Jurkat, Clone E6-1 (cell line): Measurements from ENCODE around the gene TULP3.
"Not testable (repeated sequence)": the region's sequence is repeated elsewhere in the genome, so short reads cannot be mapped to it uniquely, and the experiment has no call there.

ENCODE experiments used
- DNase-seq: peaks from one replicate; pipeline ENCODE4 v3.0.0-alpha.2; 2011; ENCODE audit warnings: low read depth, low spot score
- H3K4me3 ChIP-seq: 2 replicates; pipeline ENCODE4 v1.5.1; 2011; ENCODE audit warnings: mild to moderate bottlenecking, low read length, control low read depth, moderate library complexity

The TULP3 gene

DNA sequence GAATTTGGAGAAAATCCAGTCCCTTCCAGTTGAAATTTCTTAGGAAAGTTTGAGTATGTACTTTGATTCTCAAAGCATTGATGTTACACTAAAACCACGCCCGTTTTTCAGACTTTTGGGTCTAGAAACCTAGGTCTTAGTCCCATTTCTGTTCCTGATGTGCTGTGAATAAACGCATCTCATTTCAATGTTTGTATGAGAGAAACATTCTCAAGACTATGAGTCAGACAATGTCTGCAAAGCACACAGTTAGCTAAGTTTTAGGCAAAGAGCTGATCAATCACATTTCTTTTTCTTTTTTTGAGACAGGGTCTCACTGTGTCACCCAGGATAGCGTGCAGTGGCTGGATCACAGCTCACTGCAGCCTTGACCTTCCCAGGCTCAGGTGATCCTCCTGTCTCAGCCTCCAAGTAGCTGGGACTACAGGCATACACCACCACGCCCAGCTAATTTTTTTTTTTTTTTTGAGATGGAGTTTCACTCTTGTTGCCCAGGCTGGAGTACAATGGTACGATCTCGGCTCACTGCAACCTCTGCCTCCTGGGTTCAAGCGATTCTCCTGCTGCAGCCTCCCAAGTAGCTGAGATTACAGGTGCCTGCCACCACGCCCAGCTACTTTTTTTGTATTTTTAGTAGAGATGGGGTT is 21.6 kb upstream of the TULP3 start:
- not testable (repeated sequence) for H3K4me3 ChIP-seq, DNase-seq

DNA sequence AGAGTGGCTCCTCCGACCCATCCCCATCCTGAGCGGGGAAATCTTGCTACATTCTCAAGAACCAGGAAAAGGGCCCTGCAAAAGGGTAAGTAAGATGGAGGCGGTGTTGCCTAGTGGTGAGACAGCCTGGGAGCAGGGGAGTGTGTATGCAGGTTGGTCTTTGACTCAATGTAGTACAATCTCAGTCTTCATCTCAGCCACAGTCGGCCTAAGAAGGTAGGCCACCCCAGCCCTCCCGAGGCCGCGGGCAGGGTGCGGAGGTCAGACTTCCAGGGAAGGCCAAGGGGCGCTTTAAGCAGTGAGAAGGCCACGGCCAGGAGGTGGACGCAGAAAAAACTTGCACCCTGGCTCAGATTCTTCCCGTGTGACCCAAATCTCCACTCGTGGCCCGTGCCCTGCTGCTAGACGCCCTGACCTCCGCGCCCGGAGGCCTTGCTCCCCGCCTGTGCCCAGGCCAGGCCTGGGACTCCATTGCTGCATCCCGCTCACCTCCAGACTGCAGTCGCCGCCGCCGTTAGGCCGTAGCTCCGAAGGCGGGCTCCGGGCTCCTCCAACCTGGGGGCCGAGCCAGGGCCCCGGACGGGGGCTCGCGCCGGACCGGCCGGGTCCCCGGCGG is 14.2 kb upstream of the TULP3 start:
- peak overlapping the region; percentile 94 for H3K4me3 ChIP-seq
- peak; percentile 39 for DNase-seq

DNA sequence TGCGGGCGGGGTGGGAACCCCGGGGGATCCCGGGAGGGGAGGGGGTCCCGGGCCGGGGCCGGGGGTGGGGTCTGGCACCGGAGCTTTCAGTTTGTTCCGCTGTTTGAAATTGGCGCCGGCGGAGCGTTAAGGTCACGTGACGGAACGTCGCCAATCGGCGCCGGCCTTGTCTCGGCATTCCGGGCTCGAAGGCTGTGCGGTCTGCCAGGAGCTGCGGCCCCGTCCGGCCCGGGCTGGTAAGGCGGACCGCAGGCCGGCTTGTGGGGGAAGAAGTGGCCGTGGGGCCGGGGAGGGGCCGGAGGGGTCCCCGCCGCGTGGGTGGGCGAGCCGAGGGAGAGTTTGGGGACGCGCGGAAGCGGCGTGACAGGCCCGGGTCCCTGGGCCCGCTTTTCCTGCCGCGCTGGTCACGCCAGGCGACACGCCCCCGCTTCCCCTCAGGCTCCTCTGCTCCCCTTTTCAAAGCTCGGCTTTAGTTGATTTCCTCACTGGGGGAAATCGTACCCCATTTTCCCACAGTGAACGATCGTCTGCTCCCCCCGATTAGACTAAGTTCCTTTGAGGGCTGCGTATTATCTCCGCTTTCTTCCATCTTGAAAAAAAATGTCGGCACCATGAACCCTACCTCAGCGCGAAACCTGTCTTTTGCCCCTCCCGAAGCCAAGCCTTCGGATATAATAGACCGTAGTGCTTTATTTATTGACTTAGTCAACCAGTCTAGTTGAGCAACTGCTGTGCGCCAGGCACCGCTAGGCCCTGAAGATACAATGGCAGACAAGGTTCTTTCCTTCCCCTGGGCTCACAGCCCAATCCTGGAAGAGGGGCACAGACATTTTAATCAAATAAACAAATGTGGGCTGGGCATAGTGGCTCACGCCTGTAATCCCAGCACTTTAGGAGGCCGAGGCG is 13.4 kb upstream of the TULP3 start, which contains the start of the genes FOXM1 and RHNO1:
FOXM1 (minus strand) TSS at position 128 of the 906 bp plus-strand sequence. CDS start 2,696 bp downstream, outside the sequence.
RHNO1 (plus strand) TSS at position 177 of the 906 bp plus-strand sequence. CDS start 8,144 bp downstream, outside the sequence.
- peak within 1 kb of the TSS; percentile 94 for H3K4me3 ChIP-seq
- DNase-seq, result peak; percentile 80

DNA sequence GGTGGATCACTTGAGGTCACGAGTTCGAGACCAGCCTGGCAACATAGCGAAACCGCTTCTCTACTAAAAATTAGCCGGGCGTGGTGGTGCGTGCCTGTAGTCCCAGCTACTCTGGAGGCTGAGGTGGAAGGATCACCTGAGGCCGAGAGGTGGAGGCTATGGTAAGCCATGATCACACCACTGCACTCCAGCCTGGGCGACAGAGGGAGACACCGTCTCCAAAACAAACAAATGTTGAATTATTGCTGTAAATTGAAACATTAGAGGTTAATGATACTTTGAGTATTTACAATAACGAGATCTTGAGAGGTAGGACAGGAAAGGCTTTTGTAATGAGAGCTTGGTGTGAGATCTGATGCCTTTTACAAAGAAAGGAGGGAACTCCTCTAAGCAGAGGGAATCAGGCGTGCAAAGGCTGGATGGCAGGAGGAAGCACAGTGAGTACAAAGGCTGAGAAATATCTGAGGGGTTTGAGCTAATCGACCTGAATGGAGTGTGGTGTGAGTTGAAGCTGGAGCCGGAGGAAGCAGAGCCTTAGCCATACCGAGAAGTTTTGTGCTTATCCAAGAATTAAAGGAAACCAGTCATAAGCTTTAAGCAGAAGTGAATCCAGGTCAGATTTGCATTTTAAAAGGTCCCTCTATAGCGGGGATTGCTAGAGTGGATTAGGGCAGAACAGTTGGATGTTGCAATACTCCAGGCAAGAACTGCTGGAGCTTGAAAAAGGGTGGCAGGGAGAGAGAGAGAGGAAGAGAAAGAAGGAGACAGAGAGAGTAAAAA is 12.5 kb upstream of the TULP3 start:
- H3K4me3 ChIP-seq, result peak overlapping the region; percentile 94
- no peak for DNase-seq

DNA sequence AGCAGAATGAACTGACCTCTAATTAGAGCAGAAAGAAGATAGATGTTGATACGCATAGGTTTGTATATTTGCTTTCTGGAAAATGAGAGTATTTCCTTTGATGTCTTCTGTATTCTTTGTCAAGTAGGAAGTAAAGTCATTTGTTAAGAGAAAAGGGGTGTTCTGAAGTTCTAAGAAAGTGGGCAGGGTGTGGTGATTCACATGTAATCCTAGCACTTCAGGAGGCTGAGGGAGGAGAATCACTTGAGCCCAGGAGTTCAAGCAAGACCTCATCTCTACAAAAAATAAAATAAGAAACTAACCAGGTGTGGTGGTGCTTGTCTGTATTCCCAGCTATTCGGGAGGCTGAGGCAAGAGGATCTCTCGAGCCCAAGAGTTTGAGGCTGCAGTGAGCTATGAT is 10.8 kb upstream of the TULP3 start:
- DNase-seq, result no peak

DNA sequence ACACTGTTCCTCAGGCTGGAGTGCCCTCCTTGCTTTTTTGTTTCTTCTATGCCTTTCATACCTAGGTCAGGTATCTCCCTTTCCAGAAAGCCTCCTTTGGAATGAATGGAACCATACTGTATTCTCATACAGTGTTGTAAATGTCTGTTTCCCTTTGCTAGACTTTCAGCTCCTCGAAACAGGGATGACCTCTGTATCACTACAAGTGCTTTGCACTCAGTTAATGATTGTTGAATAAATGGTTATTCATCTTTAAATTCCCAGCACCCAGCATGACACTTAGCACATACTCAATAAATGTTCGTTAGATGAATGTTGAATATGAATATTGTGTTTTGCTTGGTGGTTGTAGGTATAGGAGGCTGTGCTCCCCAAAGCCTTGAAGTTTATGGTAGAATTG is 5.9 kb upstream of the TULP3 start:
- H3K4me3 ChIP-seq, result no peak overlapping the region
- DNase-seq, result no peak

More for the DNA sequence above, 10.8 kb upstream of the TULP3 start:
- H3K4me3 ChIP-seq, result no peak overlapping the region

DNA sequence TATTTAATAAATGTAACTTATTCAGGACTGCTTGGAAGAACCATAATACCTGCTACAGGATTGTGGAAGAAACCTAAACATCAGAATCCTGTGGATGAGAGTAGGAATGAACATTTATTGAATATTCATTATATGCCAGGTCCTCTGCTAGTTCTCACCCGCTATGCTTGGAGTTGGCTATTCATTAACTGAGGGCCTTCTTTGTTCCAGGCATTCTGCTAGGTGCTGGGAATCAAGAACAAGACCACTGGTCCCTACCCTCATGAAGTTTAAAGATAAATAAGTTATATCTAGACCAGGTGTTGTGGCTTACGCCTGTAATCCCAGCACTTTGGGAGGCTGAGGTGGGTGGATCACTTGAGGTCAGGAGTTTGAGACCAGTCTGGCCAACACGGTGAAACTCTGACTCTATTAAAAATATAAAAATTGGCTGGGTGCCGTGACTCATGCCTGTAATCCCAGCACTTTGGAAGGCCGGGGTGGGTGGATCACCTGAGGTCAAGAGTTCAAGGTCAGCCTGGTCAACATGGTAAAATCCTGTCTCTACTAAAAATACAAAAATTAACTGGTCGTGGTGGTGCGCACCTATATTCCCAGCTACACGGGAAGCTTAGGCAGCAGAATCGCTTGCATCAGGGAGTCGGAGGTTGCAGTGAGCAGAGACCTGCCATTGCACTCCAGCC is 3.8 kb upstream of the TULP3 start:
- H3K4me3 ChIP-seq, result no peak overlapping the region
- no peak for DNase-seq

DNA sequence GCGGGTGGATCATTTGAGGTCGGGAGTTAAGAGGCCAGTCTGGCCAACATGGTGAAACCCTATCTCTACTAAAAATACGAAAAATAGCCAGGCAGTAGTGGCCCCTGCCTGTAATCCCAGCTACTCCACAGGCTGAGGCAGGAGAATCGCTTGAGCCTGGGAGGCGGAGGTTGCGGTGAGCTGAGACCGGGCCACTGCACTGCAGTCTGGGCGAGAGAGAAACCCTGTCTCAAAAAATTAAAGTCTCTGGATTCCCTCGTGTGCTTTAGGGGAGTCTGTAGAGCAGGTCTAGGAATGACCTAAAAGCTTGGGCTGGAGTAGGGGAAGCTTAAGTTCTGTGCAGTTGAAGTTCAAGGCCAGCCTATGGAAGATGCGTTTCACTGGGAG is 697 bp upstream of the TULP3 start:
- peak overlapping the region; percentile 86 for H3K4me3 ChIP-seq
- no peak for DNase-seq

DNA sequence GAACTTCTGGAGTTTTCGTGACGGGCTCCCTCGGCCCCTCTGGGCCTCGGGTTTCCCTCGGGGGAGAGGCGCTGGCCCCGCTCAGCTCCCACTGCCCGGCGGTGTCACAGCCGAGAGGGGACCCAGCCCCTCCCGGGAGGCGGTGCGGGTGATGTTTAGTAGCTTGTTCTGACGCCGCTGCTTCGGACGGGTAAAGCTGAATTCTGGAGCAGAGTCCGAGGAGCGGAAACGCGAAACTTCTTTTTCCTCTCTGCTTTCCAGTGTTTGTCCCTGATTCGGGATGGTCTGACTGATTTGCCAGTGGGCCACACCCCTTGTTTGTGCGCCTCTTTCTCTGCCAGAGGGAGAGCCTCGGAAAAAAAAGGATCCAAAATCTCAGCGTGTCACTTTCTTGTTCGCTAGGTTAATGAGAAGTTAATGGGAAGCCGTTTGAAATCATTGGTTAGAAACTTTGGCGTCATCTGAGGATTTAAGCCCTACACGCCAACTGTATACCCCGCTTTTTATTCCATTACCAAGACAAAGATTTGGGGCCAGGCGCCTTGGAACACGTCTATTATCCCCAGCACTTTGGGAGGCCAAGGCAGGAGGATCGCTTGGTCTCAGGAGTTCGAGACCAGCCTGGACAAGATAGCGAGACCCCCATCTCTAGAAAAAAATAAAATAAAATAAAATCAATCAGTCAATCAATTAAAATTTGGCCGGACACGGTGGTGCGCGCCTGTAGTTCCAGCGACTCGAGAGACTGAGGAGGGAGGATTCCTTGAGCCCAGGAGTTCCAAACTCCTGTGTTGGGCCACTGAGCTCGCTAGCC is 756 bp downstream of the TULP3 start:
- peak overlapping the region; percentile 86 for H3K4me3 ChIP-seq
- no peak for DNase-seq

DNA sequence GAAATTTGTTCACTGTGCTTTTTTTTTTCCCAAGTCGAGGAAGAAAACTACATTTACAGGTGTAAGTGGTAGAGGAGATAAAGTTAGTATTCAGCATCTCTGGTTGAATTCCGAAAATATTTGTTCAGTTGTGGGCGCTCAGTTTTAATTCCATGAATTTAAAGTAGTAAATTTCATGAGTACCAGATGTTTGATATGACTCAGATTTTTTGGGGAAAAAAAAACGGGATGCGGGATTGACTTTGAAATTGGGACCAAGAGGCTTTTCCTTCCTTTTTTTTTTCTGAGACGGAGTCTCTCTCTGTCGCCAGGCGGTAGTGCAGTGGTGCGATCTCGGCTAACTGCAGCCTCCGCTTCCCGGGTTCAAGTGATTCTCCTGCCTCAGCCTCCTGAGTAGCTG is 1.6 kb downstream of the TULP3 start:
- no peak overlapping the region for H3K4me3 ChIP-seq
- no peak for DNase-seq

DNA sequence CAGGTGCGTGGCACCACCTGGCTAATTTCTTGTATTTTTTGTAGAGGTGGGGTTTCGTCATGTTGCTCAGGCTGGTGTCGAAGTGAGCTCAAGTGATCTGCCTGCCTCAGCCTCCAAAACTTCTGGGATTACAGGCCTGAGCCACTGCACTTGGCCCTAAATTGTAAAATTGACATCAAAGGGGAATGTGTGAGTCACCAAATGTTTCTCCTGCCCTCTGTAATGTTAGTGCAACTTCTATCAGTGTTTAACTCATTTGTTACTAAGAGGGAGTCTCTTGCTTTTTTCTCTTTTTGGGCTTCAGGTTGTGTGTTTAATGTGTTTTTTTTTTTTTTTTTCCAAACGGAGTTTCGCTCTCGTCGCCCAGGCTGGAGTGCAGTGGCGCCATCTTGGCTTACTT is 2.3 kb downstream of the TULP3 start:
- no peak for DNase-seq
- H3K4me3 ChIP-seq, result no peak overlapping the region

DNA sequence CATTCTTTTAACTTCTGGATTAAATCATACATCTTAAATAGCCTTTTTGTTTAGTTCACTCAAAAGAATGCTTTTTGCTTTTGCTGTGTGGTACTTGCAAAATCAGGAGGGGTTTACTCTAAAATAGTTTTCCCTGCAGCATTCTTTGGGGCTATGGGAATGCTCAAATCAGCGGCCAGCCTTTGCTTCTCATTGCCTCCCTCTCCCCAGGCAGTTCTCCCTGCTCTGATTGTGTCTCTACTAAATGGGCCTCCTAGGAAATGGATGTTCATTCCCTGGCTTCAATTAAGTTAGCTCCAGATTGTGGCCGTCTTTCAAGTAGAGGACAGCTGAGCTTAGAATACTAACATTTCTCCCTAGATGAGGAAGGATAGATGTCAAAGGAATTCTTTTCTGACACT is 4.4 kb downstream of the TULP3 start:
- no peak overlapping the region for H3K4me3 ChIP-seq
- DNase-seq, result no peak

DNA sequence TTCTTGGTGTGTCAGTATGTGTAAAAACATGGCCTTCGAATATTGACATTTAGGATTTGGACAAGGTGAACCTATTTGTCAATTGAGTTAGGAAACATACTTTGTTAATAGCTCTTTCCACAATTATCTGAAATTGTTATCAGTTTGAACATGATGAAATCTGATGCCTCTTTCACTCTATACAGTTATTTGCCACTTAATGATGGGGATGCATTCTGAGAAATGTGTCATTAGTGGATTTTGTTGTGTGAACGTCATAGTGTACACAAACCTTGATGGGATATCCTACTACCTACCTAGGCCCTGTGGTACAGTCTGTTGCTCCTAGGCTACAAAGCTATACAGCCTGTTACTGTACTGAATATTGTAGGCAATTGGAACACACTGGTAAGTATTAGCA is 4.8 kb downstream of the TULP3 start:
- H3K4me3 ChIP-seq, result no peak overlapping the region
- DNase-seq, result no peak

DNA sequence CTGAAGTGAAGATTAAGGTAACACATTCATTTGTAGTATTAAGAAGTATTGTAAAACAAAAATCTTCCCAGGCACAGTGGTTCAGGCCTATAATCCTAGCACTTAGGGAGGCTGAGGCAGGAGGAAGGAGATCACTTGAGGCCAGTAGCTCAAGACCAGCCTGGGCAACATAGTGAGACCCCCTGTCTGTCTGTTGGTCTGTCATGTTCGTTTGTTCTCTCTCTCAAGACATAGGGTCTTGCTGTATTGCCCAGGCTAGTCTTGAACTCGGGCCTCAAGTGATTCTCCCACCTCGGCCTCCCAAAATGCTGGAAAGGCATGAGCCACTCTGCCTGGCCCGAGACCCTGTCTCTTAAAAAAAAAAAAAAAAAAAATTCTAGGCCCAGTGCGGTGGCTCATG is 6.7 kb downstream of the TULP3 start:
- H3K4me3 ChIP-seq, result no peak overlapping the region
- no peak for DNase-seq

DNA sequence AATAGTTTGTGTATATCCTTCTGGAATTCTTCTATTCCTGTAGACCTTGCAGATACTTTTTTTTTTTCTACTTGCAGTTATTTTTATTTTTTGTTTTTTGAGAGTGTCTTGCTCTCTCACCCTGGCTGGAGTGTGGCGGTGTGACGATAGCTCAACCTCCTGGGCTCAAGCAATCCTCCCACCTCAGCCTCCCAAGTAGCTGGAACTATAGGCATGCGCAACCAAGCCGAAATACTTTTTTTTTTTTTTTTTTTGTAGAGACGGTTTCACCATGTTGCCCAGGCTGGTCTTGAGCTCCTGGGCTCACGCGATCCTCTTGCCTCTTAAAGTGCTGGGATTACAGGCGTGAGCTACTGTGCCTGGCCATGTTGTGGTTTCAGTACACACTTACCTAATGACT is 10.0 kb downstream of the TULP3 start:
- no peak overlapping the region for H3K4me3 ChIP-seq
- no peak for DNase-seq

DNA sequence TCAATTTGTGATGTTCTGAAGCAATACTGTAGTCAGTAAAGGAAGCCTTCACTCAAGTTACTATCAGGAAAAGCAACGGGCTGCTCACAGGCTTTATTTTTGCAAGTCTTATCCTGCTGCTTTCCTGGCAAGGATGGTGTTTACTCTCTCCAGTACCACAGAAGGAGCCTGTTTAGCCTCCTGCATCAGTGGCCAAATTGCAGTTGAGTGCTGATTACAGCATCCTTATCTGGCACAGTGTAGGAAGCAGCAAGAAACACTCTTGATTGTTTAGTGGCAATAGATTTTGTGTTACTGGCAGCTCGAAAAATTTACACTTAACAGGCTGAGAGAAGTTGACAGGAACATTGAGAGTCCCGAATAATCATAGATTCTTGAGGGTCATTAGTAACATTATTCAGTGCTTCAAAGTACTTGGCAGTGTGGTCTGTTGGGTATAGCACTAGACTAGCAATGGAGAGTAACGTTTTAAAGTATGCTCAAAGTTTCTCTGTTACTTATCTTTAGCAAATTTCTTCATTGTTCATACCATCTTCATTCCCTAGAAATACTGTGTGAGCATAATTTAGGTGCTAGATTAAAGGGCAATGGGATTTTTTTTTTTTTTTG is 11.7 kb downstream of the TULP3 start:
- no peak overlapping the region for H3K4me3 ChIP-seq
- DNase-seq, result no peak

DNA sequence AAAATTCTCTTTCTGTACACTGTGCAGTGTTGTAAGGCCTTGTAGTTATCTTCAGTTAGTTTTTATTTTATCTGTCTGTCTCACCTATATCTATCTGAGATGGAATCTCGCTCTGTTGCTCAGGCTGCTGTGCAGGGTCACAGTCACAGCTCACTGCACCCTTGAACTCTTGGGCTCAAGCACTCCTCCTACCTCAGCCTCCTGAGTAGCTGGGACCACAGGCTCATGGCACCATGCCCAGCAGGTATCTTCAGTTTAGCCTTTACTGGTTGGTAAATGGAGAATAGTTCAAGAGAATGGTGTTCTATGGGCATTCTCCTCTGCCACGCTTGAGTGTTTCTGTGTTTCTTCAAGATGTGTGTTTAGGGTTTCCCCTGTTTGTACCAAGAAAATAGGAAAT is 13.6 kb downstream of the TULP3 start:
- DNase-seq, result no peak
- no peak overlapping the region for H3K4me3 ChIP-seq

DNA sequence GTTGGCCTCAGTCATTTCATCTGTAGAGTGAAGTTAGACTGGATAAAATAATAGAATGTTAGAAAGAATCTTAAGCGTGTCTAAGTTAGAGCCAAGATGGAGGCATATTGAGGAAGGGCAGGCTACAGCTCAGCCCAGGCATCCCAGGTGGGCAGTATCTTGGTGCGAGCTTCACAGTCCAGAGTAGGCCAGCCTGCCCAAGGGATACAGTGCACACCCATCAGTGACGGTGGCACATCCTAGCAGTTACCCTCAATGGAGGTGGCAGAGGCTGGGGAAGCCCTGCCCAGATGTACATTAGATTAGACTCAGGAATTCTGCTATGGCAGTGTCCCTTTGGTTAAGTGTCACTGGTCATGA is 21.5 kb downstream of the TULP3 start:
- no peak overlapping the region for H3K4me3 ChIP-seq
- DNase-seq, result no peak
